Activated naive CD4-positive, alpha-beta T cell treated with anti-CD3 and anti-CD28 coated beads, Interleukin-2, amount 50 U/mL, for 24 hours (primary cell): ENCODE measurements around the gene CFAP44.

Source experiments
- H3K27ac Mint-ChIP-seq: one replicate; pipeline ENCODE4 v1.8.0; 2021; ENCODE audit warnings: mild to moderate bottlenecking, mixed read lengths
- H3K27me3 Mint-ChIP-seq: one replicate; pipeline ENCODE4 v1.8.0; 2021; ENCODE audit warnings: mixed read lengths
- H3K36me3 Mint-ChIP-seq: one replicate; pipeline ENCODE4 v1.8.0; 2021; ENCODE audit warnings: mixed read lengths
- H3K4me1 Mint-ChIP-seq: one replicate; pipeline ENCODE4 v1.8.0; 2021; ENCODE audit warnings: mixed read lengths
- H3K4me3 Mint-ChIP-seq: one replicate; pipeline ENCODE4 v1.8.0; 2021; ENCODE audit warnings: mild to moderate bottlenecking, mixed read lengths
- H3K9me3 Mint-ChIP-seq: one replicate; pipeline ENCODE4 v1.8.0; 2021; ENCODE audit warnings: mixed read lengths

The CFAP44 gene

GRCh38 chr3:113423699-113424098 lies 17.6 kb downstream of the CFAP44 start:
- Mint-ChIP-seq H3K4me1 (no peaks in the 10 kb centered on the region), H3K4me3 (no peak overlapping the region), H3K9me3 (peaks cover 22% of the 10 kb centered on the region), H3K27me3 (no peaks in the 10 kb centered on the region), H3K36me3 (peaks cover 53% of the 10 kb centered on the region), H3K27ac (no peak overlapping the region)

GRCh38 chr3:113421082-113421481 lies 20.2 kb downstream of the CFAP44 start:
- H3K4me1 Mint-ChIP-seq = no peaks in the 10 kb centered on the region
- H3K4me3 Mint-ChIP-seq = no peak overlapping the region
- H3K27ac Mint-ChIP-seq = no peak overlapping the region
- H3K9me3 Mint-ChIP-seq = peaks cover 17% of the 10 kb centered on the region
- peaks cover 35% of the 10 kb centered on the region for H3K36me3 Mint-ChIP-seq
- H3K27me3 Mint-ChIP-seq = no peaks in the 10 kb centered on the region

GRCh38 chr3:113409676-113410075 lies 31.6 kb downstream of the CFAP44 start:
- peaks cover 13% of the 10 kb centered on the region for H3K9me3 Mint-ChIP-seq
- H3K4me1 Mint-ChIP-seq = no peaks in the 10 kb centered on the region

GRCh38 chr3:113405180-113405579 lies 36.1 kb downstream of the CFAP44 start:
- Mint-ChIP-seq H3K27ac (no peak overlapping the region), H3K9me3 (no peaks in the 10 kb centered on the region), H3K27me3 (no peaks in the 10 kb centered on the region), H3K4me1 (no peaks in the 10 kb centered on the region), H3K36me3 (peaks cover 26% of the 10 kb centered on the region), H3K4me3 (no peak overlapping the region)

More at GRCh38 chr3:113409676-113410075, 31.6 kb downstream of the CFAP44 start:
- H3K36me3 Mint-ChIP-seq = peaks cover 24% of the 10 kb centered on the region
- H3K27me3 Mint-ChIP-seq = no peaks in the 10 kb centered on the region
- H3K4me3 Mint-ChIP-seq = no peak overlapping the region
- no peak overlapping the region for H3K27ac Mint-ChIP-seq

- Mint-ChIP-seq H3K36me3 (peaks cover 28% of the 10 kb centered on the region), H3K27ac (no peak overlapping the region), H3K27me3 (no peaks in the 10 kb centered on the region), H3K4me3 (no peak overlapping the region), H3K9me3 (no peaks in the 10 kb centered on the region), H3K4me1 (no peaks in the 10 kb centered on the region)
Observed at GRCh38 chr3:113404637-113405036, 36.7 kb downstream of the CFAP44 start.
